HTERT RPE-1 (cell line): Measurements from ENCODE around the gene PIF1.
"Not testable (repeated sequence)": the region's sequence is repeated elsewhere in the genome, so short reads cannot be mapped to it uniquely, and the experiment has no call there.

Experiments
- in situ Hi-C: fragments of 300-500 bp; cut with MboI; formaldehyde crosslinking; loops from 4 replicates; pipeline ENCODE4 v1.14.3; 2020; ENCODE audit warnings: low sequenced_read_pairs

Gene PIF1

GRCh38 chr15:64810497-64811326 lies 14.7 kb downstream of the PIF1 start:
- in situ Hi-C loops = no loop called here

GRCh38 chr15:64809649-64810496 lies 15.6 kb downstream of the PIF1 start:
- in situ Hi-C loops = no loop called here

DNA sequence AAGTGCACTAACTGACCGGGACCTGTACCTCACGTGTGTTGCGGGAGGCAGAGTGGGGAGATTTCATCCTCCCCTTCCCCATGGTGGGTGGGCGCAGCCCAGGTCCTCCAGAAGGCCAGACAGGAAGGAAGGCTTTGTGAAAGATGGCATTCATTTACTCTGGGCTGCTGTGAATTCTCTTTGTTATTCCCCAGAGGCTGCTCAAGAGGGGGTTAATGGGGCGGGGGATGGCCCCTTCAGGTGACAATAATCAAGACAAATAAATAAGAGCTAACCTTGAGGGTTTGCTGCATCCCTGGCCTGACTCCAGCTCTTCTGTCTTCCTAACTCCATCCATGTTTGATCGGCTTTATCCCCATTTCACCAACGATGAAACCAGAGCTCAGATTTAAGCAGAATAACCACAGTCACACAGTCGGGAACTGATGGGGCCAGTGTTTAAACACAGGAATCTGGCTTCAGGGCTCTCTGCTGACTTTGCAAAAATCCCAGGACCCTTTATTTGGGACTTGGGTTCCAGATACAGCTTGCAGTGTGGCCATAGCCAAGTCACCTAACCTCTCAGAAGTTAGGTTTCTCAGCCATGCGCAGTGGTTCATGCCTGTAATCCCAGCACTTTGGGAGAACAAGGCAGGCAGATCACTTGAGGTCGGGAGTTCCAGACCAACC lies 16.5 kb downstream of the PIF1 start:
- in situ Hi-C loops = no loop called here

DNA sequence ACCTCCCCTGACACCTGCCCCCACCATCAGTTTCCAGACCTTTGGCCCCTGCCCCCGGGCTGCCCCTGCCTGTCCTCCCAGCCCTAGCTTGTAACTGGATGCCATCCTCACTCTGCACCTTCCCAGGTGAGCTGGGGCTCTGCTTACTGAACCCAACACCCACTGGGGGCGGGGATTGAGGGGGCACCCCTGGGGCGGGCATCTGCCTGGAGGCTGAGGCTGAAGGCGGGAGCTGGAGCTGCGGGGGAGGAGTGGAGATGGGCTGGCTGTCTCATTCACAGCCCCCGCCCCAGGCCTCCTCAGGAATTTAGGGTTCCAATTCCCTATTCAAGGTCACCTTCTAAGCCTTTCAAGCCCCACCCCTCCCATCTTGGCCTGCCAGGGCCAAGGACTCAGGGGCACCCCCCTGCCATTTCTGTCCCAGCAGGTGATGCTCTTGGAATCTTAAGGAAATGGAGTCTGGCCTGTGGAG lies 17.7 kb downstream of the PIF1 start:
- in situ Hi-C loops = no loop called here

DNA sequence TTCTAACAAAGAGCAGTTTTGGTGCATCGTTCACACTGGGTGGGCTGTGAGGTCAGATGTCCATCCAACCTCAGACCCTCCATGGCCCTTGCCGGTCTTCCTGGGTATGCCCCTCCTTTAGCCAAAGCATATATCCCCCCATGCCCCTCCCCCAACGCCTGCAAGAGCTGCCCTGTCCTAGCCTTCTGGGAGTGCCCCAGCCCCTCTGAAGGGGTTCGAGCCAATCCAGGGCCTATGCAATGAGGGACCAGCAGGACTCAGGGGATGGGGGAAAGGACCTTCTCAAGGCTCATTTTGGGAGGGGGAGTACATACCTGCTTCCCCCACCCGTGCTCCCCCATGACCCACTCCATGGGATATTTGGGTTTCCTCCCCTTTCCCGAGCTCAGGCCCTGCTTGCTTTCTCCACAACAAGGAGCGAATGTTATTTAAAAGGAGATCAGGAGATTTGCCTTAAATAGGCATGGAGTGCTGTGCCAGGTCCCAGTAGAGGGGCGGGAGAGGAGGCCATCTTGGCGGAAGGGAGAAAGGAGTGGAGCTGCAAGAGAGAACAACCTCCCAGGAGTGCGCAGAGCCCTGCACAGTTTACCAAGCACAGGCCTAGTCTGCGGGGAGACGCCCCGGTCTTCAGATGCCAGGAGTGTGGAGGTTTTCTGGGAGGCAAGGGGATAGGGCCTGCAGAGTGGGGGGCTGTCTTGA lies 18.2 kb downstream of the PIF1 start:
- in situ Hi-C loops = no loop called here

DNA sequence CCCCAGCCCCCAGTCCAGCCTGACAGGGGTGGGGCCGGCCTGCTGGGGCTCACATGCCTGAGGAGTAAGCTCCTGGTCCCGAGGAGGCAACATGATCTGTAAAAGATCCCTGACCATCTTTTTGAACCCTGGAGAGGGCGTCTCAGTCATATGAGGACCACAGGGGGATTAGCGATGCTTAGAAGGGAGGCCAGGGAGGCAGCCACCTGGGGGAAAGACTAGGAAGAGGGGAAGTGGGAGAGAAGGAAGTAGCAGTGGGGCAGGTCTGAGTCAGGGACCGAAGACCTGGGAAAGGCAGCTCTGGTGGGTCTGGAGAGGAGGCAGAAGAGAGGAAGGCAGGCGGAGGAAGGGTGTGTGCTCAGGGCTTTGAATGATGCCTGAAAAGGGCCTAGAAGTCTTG lies 18.9 kb downstream of the PIF1 start:
- in situ Hi-C loops = no loop called here

DNA sequence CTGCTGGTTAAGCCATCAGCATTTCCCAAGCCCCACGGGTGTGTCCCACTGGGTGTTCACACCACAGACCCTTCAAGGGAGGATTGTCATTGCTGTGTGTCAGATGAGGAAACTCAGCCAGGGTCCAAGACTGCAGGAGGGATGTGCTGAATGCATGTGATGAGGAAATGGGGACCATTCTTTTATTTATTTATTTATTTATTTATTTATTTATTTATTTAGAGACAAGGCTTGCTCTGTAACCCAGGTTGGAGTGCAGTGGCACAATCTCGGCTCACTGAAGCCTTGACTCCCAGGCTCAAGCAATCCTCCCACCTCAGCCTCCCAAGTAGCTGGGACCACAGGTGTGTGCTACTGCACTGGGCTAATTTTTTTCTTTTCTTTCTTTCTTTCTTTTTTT lies 20.8 kb downstream of the PIF1 start:
- in situ Hi-C loops = no loop called here

GRCh38 chr15:64803526-64803925 lies 21.9 kb downstream of the PIF1 start:
- in situ Hi-C loops = no loop called here

DNA sequence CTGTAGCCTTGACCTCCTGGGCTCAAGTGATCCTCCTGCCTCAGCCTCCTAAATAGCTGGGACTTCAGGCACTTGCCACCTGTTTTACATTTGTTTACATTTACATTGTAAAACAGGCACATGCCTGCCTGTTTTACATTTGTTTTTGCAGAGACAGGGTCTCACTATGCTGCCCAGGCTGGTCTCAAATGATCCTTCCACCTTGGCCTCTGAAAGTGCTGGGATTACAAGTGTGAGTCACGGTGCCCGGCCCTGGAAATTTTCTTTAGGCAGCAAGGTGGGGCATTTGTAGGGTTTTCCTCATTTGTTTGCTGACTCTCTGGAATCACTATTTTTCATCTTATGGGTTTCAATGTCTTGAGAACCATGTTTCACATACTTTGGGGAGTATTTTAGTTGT lies 25.0 kb downstream of the PIF1 start:
- in situ Hi-C loops = no loop called here

DNA sequence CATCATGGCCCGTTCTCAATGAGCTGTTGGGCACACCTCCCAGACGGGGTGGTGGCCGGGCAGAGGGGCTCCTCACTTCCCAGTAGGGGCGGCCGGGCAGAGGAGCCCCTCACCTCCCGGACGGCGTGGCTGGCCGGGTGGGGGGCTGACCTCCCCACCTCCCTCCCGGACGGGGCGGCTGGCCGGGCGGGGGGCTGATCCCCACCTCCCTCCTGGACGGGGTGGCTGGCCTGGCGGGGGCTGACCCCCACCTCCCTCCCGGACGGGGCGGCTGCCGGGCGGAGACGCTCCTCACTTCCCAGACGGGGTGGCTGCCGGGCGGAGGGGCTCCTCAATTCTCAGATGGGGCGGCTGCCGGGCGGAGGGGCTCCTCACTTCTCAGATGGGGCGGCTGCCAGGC lies 26.5 kb downstream of the PIF1 start:
- in situ Hi-C loops = not testable (repeated sequence)

DNA sequence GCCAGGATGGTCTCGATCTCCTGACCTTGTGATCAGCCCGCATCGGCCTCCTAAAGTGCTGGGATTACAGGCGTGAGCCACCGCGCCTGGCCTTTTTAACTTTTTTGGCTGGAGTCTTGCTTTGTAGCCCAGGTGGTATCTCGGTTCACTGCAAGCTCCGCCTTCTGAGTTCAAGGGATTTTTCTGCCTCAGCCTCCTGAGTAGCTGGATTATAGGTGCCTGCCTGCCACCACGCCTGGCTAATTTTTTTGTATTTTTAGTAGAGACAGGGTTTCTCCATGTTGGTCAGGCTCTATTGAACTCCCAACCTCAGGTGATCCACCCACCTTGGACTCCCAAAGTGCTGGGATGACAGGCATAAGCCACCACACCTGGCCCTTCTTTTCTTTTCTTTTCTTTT lies 29.5 kb downstream of the PIF1 start:
- in situ Hi-C loops = not testable (repeated sequence)

DNA sequence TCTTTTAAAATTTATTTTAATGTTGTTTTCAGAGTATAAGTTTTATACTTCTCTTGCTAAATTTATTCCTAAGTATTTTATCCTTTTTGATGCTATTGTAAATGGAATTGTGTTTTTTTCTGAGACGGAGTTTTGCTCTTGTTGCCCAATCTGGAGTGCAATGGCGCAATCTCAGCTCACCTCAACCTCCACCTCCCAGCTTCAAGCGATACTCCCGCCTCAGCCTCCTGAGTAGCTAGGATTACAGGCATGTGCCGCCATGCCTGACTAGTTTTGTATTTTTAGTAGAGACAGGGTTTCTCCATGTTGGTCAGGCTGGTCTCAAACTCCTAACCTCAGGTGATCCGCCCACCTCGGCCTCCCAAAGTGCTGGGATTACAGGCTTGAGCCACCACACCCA lies 30.1 kb downstream of the PIF1 start:
- in situ Hi-C loops = not testable (repeated sequence)

- in situ Hi-C loops = no loop called here
Measured at GRCh38 chr15:64792282-64792681, 33.2 kb downstream of the PIF1 start.

- in situ Hi-C loops = no loop called here
Measured at GRCh38 chr15:64791401-64791800, 34.0 kb downstream of the PIF1 start.

DNA sequence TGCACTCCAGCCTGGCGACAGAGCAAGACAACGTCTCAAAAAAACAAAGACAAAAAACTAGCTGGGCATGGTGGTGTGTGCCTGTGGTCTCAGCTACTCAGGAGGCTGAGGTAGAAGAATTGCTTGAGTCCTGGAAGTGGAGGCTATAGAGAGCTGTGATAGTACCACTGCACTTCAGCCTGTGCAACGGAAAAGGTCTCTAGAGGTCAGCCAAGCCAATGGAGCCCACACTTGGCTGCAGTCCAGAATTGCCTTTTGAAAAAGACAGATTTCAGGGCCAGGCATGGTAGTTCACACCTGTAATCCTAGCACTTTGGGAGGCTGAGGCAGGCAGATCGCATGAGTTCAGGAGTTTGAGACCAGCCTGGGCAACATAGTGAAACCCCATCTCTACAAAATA lies 41.7 kb downstream of the PIF1 start:
- in situ Hi-C loops = no loop called here

DNA sequence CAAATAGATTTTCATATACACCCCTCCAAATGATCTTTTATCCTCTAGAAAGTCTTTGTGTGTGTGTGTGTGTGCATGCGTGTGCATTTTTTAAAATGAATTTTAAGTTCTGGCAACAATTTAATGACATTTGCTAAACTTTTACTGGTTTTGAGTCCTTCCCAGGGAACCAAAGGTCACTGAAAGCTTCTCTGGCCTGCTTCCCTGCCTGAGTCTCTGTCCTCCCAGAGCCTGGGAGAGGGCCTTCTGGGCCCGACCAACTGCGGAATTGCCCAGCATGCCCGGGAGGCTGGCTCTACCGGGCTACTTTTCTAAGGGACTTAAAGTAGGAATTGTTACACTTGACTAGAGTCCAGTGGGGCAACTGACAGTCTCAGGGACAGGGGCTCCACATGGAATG lies 42.7 kb downstream of the PIF1 start:
- in situ Hi-C loops = no loop called here

DNA sequence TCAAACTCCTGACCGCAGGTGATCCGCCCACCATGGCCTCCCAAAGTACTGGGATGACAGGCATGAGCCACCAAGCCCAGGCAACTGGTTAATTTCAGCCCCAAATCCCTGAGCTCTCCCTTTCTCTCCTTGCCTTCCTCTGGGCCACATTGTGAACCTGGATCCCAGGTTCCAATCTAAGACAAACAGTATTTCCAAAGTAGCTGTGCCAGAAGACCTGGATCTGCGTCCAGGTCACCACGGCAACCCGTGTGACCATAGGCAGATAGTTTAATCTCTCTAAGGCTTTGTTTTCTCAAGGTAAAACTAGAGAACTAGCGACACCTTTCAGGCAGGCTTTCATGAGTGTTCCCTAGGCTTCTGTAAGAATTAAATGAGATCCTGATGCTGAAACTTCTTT lies 44.1 kb downstream of the PIF1 start:
- in situ Hi-C loops = no loop called here

- in situ Hi-C loops = no loop called here
Measured at GRCh38 chr15:64780600-64781156, 44.8 kb downstream of the PIF1 start.

DNA sequence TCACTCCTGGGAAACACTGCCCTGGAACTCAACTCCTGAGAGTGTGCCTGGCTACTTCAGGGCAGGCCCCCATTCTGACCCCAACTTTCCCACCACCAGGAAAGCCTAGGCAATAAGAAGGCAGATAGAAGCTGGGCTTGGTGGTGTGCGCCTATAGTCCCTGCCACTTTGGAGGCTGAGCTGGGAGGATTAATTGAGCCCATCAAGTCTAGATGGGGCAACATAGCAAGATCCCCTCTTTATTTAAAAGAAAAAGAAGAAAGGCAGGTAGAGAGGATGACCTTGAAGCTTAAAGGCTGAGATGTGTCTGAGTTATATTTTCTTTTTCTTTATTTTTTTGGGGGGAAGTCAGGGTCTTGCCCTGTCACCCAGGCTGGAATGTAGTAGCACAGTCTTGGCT lies 45.8 kb downstream of the PIF1 start:
- in situ Hi-C loops = no loop called here

- in situ Hi-C loops = no loop called here
Measured at GRCh38 chr15:64779024-64779423, 46.4 kb downstream of the PIF1 start.

DNA sequence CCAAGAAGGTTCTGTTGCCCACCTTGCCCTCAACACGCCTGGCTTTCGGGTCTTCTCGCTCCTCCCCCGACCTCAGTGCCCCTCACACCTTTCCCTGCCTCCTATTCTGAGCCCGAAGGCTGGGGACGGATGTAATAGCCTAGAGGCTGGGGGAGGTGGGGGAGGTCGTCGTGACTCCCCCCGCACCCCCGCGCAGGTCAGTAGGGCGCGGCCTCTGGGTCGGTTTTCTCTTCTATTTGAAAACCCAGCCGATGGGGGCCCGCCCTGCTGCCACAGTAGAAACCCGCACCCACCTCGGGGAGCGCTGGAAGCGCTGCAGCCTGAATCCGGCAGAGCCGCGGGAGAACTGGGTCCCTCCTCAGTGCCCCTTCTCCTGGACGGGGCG lies 49.1 kb downstream of the PIF1 start:
- in situ Hi-C loops = no loop called here
